Suprapubic skin (tissue), 4 donors: ENCODE measurements around the gene MAPKAPK5.

Experiments
- POLR2A ChIP-seq, 2 donors: fragments of 450-650 bp; IDR thresholded peaks; one replicate each; pipeline ENCODE4 v1.6.1; 2017; ENCODE audit warnings: antibody characterized with exemption in 2 of 2, mild to moderate bottlenecking in 2 of 2, moderate library complexity in 2 of 2
- POLR2AphosphoS5 ChIP-seq, 3 donors: sonication (generic); formaldehyde crosslinking; IDR thresholded peaks; one replicate each; pipeline ENCODE4 v1.6.1; 2017; ENCODE audit warnings: antibody characterized with exemption in 3 of 3
- TF ChIP-seq, protein P1 (sequence below), 2 donors: fragments of 200-600 bp in 1 of 2; fragments of 450-650 bp in 1 of 2; sonication (generic) in 1 of 2; IDR thresholded peaks; one replicate each; pipeline ENCODE4 v1.5.1; 2016 to 2019; ENCODE audit warnings: antibody characterized with exemption in 2 of 2, mild to moderate bottlenecking in 1 of 2, moderate library complexity in 1 of 2

DNA sequence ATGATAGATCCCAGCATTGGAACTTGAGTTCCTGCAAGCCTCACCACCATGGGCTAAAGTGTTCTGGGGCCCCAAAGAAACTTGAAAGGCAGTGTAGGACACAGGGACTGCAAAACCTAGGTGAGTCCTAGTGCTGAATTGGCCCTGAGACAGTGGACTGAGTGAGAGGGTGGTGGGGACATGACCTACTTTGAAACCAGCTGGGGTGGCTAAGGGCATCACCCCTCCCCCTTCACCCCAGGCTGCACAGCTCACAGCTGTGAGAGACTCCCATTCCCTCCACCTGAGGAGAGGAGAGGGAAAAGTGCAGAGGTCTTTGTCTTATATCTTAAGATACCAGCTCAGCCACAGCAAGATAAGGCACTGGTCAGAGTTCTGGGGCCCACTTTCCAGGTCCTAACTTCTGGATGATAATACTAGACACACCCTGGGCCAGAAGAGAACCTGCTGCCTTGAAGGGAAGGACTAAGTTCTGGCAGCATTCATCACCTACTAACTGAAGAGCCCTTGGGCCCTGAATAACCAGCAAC lies 62.5 kb downstream of the MAPKAPK5 start:
- TF ChIP-seq, protein P1, sequence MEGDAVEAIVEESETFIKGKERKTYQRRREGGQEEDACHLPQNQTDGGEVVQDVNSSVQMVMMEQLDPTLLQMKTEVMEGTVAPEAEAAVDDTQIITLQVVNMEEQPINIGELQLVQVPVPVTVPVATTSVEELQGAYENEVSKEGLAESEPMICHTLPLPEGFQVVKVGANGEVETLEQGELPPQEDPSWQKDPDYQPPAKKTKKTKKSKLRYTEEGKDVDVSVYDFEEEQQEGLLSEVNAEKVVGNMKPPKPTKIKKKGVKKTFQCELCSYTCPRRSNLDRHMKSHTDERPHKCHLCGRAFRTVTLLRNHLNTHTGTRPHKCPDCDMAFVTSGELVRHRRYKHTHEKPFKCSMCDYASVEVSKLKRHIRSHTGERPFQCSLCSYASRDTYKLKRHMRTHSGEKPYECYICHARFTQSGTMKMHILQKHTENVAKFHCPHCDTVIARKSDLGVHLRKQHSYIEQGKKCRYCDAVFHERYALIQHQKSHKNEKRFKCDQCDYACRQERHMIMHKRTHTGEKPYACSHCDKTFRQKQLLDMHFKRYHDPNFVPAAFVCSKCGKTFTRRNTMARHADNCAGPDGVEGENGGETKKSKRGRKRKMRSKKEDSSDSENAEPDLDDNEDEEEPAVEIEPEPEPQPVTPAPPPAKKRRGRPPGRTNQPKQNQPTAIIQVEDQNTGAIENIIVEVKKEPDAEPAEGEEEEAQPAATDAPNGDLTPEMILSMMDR (IDR thresholded peaks at IDR 0.05) = no peak
- no peak for TF ChIP-seq POLR2A (IDR thresholded peaks at IDR 0.05)
- TF ChIP-seq POLR2AphosphoS5 (IDR thresholded peaks at IDR 0.05) = no peak
